Measurements from ENCODE around the gene E2F3.

Gene E2F3

DNA sequence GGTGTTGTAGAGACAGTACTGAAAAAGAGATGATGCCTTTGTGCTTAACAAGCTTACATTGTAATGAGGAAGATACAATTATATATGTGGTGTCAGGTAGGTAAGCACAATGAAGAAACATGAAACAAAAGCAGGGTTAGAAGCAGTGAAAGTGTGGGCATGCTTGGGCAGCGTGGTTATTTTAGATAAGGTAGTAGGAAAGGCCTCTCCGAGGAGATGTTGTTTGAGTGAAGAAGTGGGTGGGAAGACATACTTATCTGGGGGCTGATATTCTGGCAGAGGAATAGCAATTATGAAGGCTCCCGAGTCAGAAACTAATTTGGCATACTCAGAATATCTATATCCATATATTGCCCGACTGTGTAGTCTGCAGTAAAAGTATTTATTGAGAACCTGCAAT, 137.2 kb downstream of the E2F3 start:
- no peak for TF ChIP-seq ZNF184 (tag by site-specific recombination; IDR thresholded peaks at IDR 0.05)
- TF ChIP-seq, protein P1, sequence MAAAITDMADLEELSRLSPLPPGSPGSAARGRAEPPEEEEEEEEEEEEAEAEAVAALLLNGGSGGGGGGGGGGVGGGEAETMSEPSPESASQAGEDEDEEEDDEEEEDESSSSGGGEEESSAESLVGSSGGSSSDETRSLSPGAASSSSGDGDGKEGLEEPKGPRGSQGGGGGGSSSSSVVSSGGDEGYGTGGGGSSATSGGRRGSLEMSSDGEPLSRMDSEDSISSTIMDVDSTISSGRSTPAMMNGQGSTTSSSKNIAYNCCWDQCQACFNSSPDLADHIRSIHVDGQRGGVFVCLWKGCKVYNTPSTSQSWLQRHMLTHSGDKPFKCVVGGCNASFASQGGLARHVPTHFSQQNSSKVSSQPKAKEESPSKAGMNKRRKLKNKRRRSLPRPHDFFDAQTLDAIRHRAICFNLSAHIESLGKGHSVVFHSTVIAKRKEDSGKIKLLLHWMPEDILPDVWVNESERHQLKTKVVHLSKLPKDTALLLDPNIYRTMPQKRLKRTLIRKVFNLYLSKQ (tag by site-specific recombination; IDR thresholded peaks at IDR 0.05; ENCODE audit: borderline replicate concordance) = no peak
- TF ChIP-seq PRDM1 (tag by site-specific recombination; IDR thresholded peaks at IDR 0.05) = no peak
- TF ChIP-seq ZNF571 (tag by site-specific recombination; IDR thresholded peaks at IDR 0.05) = no peak
- no peak for TF ChIP-seq OSR2 (tag by site-specific recombination; IDR thresholded peaks at IDR 0.05)
- TF ChIP-seq, protein P2, sequence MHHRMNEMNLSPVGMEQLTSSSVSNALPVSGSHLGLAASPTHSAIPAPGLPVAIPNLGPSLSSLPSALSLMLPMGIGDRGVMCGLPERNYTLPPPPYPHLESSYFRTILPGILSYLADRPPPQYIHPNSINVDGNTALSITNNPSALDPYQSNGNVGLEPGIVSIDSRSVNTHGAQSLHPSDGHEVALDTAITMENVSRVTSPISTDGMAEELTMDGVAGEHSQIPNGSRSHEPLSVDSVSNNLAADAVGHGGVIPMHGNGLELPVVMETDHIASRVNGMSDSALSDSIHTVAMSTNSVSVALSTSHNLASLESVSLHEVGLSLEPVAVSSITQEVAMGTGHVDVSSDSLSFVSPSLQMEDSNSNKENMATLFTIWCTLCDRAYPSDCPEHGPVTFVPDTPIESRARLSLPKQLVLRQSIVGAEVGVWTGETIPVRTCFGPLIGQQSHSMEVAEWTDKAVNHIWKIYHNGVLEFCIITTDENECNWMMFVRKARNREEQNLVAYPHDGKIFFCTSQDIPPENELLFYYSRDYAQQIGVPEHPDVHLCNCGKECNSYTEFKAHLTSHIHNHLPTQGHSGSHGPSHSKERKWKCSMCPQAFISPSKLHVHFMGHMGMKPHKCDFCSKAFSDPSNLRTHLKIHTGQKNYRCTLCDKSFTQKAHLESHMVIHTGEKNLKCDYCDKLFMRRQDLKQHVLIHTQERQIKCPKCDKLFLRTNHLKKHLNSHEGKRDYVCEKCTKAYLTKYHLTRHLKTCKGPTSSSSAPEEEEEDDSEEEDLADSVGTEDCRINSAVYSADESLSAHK (tag by site-specific recombination; IDR thresholded peaks at IDR 0.05) = no peak
- TF ChIP-seq ZNF830 (tag by site-specific recombination; IDR thresholded peaks at IDR 0.05; ENCODE audit: low read depth) = no peak
- TF ChIP-seq ZBTB20 (tag by site-specific recombination; IDR thresholded peaks at IDR 0.05) = no peak
- no peak for TF ChIP-seq YY2 (tag by site-specific recombination; IDR thresholded peaks at IDR 0.05)
- peak; percentile 77 for TF ChIP-seq EGR2 (tag by site-specific recombination; IDR thresholded peaks at IDR 0.05; ENCODE audit: low read depth)
- no peak for TF ChIP-seq MEIS1 (CRISPR knock-in tag; IDR thresholded peaks at IDR 0.05; ENCODE audit: borderline replicate concordance)
- no peak for TF ChIP-seq ZNF302 (tag by site-specific recombination; IDR thresholded peaks at IDR 0.05; ENCODE audit: low read depth)
- TF ChIP-seq ZFHX2 (tag by site-specific recombination; conservative IDR thresholded peaks at IDR 0.05) = peak; percentile 25; the same call in 1 of the 2 replicates
- no peak for TF ChIP-seq TCF7L2 (IDR thresholded peaks at IDR 0.05; ENCODE audit: borderline replicate concordance, low read depth, low read length)
- no peak for TF ChIP-seq ZSCAN16 (tag by site-specific recombination; IDR thresholded peaks at IDR 0.05)
- TF ChIP-seq ZNF658 (tag by site-specific recombination; IDR thresholded peaks at IDR 0.05) = no peak
- TF ChIP-seq, protein P3, sequence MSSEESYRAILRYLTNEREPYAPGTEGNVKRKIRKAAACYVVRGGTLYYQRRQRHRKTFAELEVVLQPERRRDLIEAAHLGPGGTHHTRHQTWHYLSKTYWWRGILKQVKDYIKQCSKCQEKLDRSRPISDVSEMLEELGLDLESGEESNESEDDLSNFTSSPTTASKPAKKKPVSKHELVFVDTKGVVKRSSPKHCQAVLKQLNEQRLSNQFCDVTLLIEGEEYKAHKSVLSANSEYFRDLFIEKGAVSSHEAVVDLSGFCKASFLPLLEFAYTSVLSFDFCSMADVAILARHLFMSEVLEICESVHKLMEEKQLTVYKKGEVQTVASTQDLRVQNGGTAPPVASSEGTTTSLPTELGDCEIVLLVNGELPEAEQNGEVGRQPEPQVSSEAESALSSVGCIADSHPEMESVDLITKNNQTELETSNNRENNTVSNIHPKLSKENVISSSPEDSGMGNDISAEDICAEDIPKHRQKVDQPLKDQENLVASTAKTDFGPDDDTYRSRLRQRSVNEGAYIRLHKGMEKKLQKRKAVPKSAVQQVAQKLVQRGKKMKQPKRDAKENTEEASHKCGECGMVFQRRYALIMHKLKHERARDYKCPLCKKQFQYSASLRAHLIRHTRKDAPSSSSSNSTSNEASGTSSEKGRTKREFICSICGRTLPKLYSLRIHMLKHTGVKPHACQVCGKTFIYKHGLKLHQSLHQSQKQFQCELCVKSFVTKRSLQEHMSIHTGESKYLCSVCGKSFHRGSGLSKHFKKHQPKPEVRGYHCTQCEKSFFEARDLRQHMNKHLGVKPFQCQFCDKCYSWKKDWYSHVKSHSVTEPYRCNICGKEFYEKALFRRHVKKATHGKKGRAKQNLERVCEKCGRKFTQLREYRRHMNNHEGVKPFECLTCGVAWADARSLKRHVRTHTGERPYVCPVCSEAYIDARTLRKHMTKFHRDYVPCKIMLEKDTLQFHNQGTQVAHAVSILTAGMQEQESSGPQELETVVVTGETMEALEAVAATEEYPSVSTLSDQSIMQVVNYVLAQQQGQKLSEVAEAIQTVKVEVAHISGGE (tag by site-specific recombination; conservative IDR thresholded peaks at IDR 0.05; ENCODE audit: low read depth) = no peak
- CTCF ChIA-PET = interaction anchor here (0.6 to 1.0 kb wide), 3 partner anchors 9 to 997 kb away, joined by 3 to 8 read pairs (median 3); no protein-coding TSS in a partner anchor
- POLR2A ChIA-PET = interaction anchor here (0.6 kb wide), 1 partner anchor 136 kb away, joined by 3 read pairs; no protein-coding TSS in a partner anchor
- no peaks in the 10 kb centered on the region for H3K9me3 ChIP-seq (ENCODE audit: control insufficient read depth, insufficient read depth, low read depth, low read length)
- H3K4me3 ChIP-seq (ENCODE audit: low read depth, low read length) = no peak overlapping the region
- no peak overlapping the region for H3K27ac ChIP-seq (ENCODE audit: extremely low read depth, low read depth, low read length)
- peaks cover 7 to 12% of the 10 kb centered on the region in 2 experiments; a peak in 2 of 3 replicates for H3K36me3 ChIP-seq (ENCODE audit: control insufficient read depth in 2 of 2, insufficient read depth in 1 of 2, low read length in 2 of 2)
- peaks cover 10% of the 10 kb centered on the region for H3K4me1 ChIP-seq (ENCODE audit: control insufficient read depth, insufficient read depth, low read length)

DNA sequence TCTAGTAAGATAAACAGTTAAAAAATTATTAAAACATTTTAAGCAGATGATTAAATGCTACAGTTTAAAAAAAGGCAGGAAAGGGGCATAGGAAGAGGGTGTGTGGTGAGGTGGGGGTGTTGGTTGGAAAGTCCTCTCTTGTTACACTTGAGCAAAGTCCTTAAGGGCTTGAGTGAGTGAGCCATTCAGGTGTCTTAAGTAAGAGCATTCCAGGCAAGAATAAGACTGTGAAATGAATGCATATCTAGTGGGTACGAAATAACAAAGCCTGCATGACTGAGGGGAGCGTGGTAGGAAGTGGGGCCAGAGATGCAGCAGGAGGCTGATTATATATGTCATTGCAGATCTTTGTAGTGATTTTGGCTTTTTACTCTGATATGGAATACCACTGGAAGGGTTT, 137.7 kb downstream of the E2F3 start:
- Histone ChIP-seq H3K9me3 (ENCODE audit: control insufficient read depth, insufficient read depth, low read depth, low read length) (no peaks in the 10 kb centered on the region), H3K36me3 (ENCODE audit: control insufficient read depth in 2 of 2, insufficient read depth in 1 of 2, low read length in 2 of 2) (peaks cover 7 to 12% of the 10 kb centered on the region in 2 experiments; a peak in 2 of 3 replicates), H3K27ac (ENCODE audit: extremely low read depth, low read depth, low read length) (no peak overlapping the region), H3K4me3 (ENCODE audit: low read depth, low read length) (no peak overlapping the region), H3K4me1 (ENCODE audit: control insufficient read depth, insufficient read depth, low read length) (peaks cover 10% of the 10 kb centered on the region)
- ChIA-PET POLR2A (no interaction called here), CTCF (no interaction called here)
- TF ChIP-seq SP3 (tag by site-specific recombination; IDR thresholded peaks at IDR 0.05) (no peak), TRIM28 (IDR thresholded peaks at IDR 0.05; ENCODE audit: borderline replicate concordance, low read length) (no peak), MYNN (tag by site-specific recombination; IDR thresholded peaks at IDR 0.05; ENCODE audit: borderline replicate concordance) (no peak), GLIS2 (tag by site-specific recombination; IDR thresholded peaks at IDR 0.05) (no peak)
- TF ChIP-seq, protein P4, sequence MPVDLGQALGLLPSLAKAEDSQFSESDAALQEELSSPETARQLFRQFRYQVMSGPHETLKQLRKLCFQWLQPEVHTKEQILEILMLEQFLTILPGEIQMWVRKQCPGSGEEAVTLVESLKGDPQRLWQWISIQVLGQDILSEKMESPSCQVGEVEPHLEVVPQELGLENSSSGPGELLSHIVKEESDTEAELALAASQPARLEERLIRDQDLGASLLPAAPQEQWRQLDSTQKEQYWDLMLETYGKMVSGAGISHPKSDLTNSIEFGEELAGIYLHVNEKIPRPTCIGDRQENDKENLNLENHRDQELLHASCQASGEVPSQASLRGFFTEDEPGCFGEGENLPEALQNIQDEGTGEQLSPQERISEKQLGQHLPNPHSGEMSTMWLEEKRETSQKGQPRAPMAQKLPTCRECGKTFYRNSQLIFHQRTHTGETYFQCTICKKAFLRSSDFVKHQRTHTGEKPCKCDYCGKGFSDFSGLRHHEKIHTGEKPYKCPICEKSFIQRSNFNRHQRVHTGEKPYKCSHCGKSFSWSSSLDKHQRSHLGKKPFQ (tag by site-specific recombination; IDR thresholded peaks at IDR 0.05) = no peak
- TF ChIP-seq, protein P5, sequence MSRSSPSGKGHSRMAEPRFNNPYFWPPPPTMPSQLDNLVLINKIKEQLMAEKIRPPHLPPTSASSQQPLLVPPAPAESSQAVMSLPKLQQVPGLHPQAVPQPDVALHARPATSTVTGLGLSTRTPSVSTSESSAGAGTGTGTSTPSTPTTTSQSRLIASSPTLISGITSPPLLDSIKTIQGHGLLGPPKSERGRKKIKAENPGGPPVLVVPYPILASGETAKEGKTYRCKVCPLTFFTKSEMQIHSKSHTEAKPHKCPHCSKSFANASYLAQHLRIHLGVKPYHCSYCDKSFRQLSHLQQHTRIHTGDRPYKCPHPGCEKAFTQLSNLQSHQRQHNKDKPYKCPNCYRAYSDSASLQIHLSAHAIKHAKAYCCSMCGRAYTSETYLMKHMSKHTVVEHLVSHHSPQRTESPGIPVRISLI (tag by site-specific recombination; IDR thresholded peaks at IDR 0.05) = no peak
- TF ChIP-seq, protein P6, sequence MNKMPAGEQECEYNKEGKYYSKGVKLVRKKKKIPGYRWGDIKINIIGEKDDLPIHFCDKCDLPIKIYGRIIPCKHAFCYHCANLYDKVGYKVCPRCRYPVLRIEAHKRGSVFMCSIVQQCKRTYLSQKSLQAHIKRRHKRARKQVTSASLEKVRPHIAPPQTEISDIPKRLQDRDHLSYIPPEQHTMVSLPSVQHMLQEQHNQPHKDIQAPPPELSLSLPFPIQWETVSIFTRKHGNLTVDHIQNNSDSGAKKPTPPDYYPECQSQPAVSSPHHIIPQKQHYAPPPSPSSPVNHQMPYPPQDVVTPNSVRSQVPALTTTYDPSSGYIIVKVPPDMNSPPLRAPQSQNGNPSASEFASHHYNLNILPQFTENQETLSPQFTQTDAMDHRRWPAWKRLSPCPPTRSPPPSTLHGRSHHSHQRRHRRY (tag by site-specific recombination; IDR thresholded peaks at IDR 0.05) = no peak
